Middle frontal gyrus (tissue), 1 donor: ENCODE results near the gene ATP13A4.

Experiments
- DNase-seq: peaks from one replicate; pipeline ENCODE4 v3.0.0-alpha.2; 2015; ENCODE audit warnings: low spot score; ENCODE audit errors: extremely low spot score

Gene ATP13A4

DNA sequence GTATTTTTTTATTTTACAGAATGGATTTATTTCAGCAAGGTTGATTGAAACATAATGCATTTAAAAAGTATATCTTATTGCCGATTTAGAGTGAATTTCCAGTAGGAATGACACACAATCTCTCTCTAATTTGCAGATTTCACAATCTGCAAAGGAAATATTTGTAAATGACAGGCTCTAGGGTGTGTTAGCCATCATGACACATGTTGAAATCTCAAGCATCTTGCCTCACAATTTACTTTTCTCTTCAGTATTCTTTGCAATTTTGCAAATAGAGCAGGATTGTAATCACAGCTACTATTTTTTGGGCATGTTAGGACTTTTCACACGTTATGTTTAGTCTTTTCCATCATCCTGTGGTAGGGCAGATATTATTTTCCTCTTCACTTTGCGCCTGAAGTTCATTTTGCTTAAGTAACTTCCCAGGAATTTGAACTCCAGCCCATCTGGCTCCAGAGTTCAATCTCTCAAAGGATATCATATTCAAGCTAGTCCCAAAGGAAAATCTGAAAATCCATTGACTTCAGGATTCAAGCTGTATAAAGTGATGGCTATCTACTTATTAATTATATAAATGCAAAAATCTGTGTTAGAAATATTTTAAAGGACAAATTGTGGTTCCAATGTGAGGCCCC lies 55.4 kb downstream of the ATP13A4 start:
- DNase-seq, result no peak

DNA sequence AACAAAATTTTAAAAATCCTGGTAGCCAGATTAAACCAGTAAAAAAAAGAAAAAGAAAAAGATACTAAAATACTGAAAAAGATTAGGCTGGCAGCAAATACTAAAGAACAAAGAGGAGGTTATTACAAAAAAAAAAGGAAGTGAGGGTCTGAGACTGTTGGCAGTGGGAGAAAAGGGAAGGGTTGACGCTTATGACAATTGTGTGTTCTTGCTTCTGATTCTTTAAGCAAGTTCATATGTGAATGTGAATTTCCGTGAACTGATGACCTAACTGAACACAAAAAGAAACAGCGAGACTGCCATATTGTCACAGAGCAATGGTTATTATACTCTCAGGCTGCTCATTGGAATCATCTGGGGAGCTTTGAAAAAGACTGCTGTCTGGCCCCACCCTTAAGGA lies 56.5 kb downstream of the ATP13A4 start:
- DNase-seq, result no peak

DNA sequence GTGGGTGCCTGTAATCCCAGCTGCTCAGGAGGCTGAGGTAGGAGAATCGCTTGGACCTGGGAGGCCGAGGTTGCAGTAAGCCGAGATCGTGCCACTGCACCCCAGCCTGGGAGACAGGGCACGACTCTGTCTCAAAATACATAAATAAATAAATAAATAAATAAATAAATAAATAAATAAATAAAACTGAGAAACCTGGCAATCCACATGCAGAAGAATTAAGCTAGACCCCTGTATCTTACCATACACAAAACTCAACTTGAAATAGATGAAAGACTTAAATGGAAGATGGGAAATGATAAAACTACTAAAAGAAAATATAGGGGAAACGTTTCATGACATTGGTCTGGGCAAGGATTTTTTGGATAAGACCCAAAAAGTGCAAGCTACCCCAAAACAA lies 58.0 kb downstream of the ATP13A4 start:
- no peak for DNase-seq

DNA sequence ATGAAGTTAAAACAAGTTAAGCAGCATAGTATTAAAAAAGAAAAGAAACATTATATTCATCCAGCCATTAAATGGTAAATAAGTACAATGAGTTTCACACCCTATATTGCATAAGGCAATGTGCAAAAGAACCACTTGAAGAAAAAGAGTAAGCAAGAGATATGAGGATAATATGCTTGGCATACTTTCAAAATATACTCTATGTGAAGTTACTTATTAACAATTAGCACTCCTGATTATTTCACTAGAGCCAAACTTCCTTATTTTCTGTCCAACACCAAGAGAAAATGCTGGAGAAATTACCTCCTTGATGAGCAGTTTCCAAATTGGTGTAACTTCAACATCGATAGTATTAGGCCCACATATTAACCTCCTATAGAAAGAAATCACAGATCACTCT lies 63.7 kb downstream of the ATP13A4 start:
- no peak for DNase-seq

- no peak for DNase-seq
Measured at GRCh38 chr3:193490580-193490979, 64.1 kb downstream of the ATP13A4 start.

- no peak for DNase-seq
Measured at GRCh38 chr3:193489949-193490348, 64.7 kb downstream of the ATP13A4 start.

DNA sequence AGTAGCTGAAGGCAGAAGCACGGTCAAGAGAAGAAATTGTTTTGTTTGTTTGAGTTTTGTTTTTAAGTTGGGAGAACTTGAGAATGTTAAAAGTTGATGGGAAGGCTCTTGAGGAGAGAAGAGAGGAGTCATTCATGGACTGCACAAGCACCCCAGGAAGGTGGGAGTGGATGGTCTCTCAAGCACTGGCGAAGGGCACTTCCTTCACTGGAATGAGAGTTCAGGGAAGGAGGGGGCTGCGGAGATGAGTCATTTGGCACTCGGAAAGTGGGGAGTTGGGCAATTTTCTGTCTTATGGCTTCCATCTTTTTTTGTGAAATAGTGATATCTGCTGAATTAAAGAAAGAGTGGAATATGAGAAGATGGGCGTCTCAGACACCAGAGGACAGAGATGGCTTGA lies 66.0 kb downstream of the ATP13A4 start:
- DNase-seq, result no peak

GRCh38 chr3:193483988-193484539 lies 70.6 kb downstream of the ATP13A4 start:
- no peak for DNase-seq

DNA sequence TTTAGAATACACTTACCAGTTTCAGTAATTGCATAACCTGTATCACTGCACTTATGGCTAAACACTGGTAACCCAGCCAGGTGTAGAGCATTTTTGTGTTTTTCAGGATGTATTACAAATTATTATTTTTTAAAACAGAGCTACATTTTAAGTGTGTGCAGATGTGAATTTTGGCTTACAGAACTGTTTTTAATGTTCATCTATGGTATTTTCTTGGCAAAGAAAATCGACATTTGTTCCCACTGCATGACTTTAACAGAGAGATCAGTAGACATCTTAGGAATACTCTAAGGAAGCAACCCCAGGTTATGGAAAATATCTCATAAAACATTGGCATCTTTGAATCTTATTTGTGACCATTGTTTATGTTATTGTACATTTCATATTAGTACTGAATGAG lies 73.3 kb downstream of the ATP13A4 start:
- DNase-seq, result no peak

- no peak for DNase-seq
Measured at GRCh38 chr3:193474446-193474845, 80.2 kb downstream of the ATP13A4 start.

GRCh38 chr3:193470710-193471109 lies 84.0 kb downstream of the ATP13A4 start:
- no peak for DNase-seq

DNA sequence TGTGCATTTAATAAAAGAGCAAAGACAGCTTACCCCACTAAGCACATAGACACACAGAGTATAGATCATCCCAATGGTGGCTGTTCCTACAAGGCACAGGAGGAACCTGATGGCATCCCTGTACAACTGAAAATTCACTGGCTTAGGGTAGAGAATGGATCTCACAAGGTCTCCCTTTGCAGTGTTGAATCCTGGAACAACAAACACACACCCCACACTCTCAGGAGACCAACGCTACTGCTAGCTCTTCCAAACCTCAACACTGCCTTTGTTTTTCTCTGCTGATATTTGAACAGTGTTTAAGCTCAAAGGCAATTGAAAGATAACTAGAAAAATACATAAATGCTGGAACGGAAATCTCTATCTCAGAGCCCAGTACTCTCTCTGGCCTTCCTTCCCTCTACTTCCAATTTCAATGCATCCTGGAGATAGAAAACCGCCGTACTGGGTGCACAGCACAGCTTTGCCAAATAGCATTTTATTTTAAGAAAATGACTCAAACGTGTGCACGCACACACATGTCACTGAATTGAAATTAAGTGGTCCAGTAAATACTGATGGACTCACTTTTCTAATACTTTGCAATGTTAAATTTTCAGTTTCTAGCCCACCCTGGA lies 88.6 kb downstream of the ATP13A4 start:
- DNase-seq, result no peak

DNA sequence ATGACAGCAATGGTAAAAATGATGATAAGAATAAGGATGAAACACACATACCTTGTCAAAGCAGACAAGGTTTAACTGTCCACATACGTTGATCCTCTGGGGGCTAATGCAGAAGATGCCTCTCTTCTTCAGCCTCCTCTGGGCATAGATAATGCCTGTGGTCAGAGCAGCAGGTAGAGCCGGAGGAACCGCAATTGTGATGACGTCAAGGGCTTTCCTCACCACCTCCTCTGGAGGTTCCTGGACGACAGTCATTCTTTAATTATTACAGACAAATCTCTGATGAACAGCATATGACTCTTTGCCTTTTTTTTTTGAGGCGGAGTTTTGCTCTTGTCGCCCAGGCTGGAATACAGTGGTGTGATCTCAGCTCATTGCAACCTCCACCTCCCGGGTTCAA lies 89.8 kb downstream of the ATP13A4 start:
- DNase-seq, result no peak

- no peak for DNase-seq
Measured at GRCh38 chr3:193457526-193457925, 97.2 kb downstream of the ATP13A4 start.

DNA sequence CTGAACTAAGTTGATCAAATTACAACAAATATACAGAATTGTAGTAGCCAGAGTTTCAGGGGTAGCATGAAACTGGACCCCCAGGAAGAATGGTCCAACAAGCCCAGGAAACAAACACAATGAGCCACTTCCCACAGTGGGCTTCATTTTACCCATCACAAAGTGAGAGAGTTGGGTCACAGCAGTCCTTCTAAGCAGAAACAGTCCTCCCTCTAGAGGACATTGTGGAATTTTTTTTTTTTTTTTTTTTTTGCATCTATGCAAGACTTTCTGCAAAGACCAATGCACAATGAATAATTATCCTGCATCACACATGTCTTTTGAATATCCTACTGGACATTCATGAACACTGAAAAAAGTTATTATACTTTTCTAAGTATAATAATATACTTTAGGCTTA lies 102.4 kb downstream of the ATP13A4 start:
- DNase-seq, result no peak

DNA sequence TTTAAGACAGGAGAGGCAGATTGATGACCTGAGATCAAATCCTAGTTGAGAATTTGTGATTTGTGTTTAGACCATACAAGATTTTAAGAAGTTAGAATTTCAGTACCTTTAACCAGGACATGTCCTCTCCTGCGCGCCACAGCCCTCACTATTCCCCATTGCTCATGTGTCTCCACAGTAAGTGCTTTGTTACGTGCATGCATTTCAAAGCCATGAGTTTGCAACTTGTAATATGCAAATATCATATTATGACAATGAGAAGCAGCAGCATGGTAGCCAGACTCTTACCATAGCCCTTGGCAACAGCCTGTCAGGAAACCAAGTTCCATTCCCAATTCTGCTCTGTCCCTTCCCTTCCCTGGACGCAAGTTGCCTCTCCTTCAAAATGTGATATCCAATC lies 102.8 kb downstream of the ATP13A4 start:
- DNase-seq, result no peak

DNA sequence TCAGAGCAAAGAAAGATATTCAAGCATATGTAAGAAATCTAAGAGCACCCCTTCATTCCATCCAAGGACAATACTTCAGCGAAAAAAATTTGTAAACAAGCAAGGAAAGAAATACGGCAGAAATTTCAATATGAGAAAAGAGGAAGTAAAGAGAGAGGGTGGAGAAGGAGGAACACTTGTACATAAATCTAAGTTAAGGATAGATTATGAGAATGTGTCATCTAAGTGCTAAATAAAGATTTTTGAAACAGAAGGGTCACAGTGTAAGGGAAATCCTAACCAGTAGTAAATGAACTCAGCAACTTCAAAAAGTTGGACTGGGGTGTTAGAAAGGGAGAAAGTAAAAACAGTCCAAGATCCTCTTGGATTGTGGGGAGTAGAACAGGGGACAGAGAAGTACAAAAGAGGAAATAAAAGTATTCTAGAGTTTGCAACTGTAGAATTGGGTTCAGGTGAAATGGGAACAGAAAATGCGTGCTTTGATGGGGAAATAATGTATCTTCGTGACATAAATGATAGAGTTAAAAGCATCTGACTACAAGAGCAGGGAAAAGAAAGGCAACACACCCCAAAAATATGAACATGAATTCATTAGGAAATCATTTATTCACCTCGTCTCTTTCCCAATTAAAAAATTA lies 107.6 kb downstream of the ATP13A4 start:
- no peak for DNase-seq

DNA sequence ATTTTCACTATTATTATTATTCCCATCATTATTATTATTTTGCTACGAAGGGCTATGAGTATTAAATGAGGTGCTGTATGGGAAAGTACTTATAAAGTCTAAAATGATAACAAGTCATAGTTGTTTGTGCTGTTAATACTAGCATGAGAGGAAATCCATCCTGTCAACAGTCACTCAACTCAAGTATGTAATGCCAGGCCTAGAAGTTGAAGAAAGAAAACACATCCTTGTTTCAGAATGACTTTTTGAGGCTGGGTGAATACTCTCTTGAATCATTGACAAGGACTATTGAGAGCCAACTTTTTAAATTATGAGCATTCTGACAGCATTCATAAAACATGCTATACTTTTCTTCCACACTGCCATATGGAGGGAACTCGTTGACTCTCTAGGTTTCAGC lies 115.3 kb downstream of the ATP13A4 start:
- no peak for DNase-seq

DNA sequence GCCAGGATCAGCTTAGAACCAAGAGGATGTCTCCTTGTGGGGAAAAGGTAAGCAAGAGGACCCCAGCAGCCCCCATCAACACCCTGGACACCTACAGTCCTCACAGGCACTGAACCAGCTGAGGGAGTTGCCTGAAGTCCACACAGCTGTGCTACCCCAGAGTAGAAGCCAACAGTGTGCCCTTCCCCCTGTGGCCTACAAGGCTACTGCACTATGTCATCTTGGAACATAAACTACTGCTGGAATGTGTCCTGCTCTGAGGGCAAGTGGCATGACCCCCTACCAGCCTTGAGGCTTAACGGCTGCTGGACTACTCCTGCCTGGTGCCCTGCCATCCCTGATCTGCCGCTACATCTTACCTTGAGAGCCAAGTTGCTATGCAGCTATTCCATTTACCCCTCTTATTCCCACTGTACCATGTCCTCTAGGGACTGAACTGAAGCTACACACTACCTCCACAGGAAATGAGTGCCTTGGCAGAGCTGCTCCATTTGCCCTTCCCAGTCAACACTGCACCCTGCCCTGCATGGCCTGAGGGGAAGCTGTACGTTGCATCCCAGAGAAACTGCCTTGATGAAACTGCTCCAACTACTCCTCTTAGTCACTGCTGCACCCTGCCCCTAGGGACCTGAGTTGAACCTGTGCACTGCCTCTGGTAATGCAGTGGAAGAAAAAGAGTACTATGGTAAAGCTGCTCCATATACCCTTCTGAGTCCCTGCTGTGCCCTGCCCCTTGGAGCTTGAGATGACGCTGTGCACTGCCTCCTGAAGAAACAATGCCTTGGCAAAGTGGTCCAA lies 135.9 kb downstream of the ATP13A4 start:
- no peak for DNase-seq

DNA sequence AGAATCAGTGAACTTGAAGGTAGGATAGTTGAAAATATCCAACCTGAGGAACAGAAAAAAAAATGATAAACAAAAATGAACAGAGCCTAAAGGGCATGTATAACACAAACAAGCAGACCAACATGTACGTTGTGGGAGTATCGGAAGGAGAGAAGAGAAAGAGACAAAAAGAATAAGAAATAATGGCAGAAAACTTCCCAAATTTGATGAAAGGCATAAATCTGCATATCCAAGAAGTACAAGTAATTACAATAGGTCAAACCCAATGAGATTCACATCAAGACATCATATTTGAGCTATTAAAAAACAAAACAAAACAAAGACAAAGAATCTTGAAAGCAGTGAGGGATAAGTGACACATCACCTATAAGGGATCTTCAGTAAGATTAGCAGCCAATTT lies 138.1 kb downstream of the ATP13A4 start:
- DNase-seq, result no peak

DNA sequence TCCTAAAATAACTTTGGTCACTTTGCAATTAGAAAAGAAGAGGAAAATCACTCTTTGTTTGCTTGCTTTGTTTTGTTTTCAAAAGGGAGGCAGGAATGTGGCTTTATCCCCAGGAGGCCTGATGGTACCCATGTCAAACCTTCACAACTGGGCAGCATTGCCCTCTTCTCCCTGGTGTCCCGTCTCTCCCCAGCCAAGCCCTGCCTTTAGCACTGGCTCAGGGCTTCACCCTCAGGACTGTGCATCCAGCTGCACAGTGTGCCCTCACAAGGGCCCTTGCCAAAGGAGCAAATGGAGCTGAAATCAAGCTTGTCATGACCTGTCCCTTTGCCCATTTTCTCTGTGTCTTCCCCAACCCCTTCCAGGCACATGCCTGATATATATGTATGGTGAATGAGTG lies 147.0 kb downstream of the ATP13A4 start:
- DNase-seq, result no peak

GRCh38 chr3:193407112-193407511 lies 147.6 kb downstream of the ATP13A4 start:
- no peak for DNase-seq
